H9 (cell line): ENCODE results near the gene NCKAP5L. TPM values are rescaled to one million over a fixed set of nuclear protein-coding genes. Genes with fewer than 3 reads are reported as not detected.

Source experiments
- DNase-seq: peaks from one replicate; pipeline ENCODE4 v3.0.0-alpha.2; 2017
- H2AFZ ChIP-seq: one replicate; pipeline ENCODE4 v1.6.1; 2013; ENCODE audit warnings: mild to moderate bottlenecking, low read length, control low read depth, moderate library complexity
- H2AK5ac ChIP-seq: 2 replicates; pipeline ENCODE4 v1.6.1; 2013; ENCODE audit warnings: low read length, control low read depth, mixed read lengths; ENCODE audit not compliant: insufficient read length
- H2BK120ac ChIP-seq: one replicate; pipeline ENCODE4 v1.6.1; 2013; ENCODE audit warnings: low read depth, mild to moderate bottlenecking, low read length, control low read depth, inconsistent platforms; ENCODE audit not compliant: poor library complexity, severe bottlenecking
- H2BK12ac ChIP-seq: 2 replicates; pipeline ENCODE4 v1.6.1; 2013; ENCODE audit warnings: low read length, control low read depth, mixed read lengths, low read depth; ENCODE audit not compliant: insufficient read length
- H2BK15ac ChIP-seq: 2 replicates; pipeline ENCODE4 v1.6.1; 2013; ENCODE audit warnings: low read depth, low read length, control low read depth
- H2BK20ac ChIP-seq: one replicate; pipeline ENCODE4 v1.6.1; 2013; ENCODE audit warnings: low read depth, mild to moderate bottlenecking, low read length, control low read depth, inconsistent platforms; ENCODE audit not compliant: poor library complexity, severe bottlenecking
- H2BK5ac ChIP-seq: 2 replicates; pipeline ENCODE4 v1.6.1; 2013; ENCODE audit warnings: low read length, control low read depth, mixed read lengths; ENCODE audit not compliant: insufficient read length
- H3K14ac ChIP-seq: 2 replicates; pipeline ENCODE4 v1.6.1; 2013; ENCODE audit warnings: low read length, control low read depth; ENCODE audit not compliant: insufficient read depth
- H3K18ac ChIP-seq: 2 replicates; pipeline ENCODE4 v1.6.1; 2013; ENCODE audit warnings: low read depth, mild to moderate bottlenecking, mixed read lengths, low read length, control low read depth; ENCODE audit not compliant: insufficient read length
- H3K23ac ChIP-seq: 2 replicates; pipeline ENCODE4 v1.6.1; 2013; ENCODE audit warnings: low read length, control low read depth, mixed read lengths, low read depth; ENCODE audit not compliant: insufficient read length
- H3K23me2 ChIP-seq: 2 replicates; pipeline ENCODE4 v1.6.1; 2013; ENCODE audit warnings: low read depth, mild to moderate bottlenecking, mixed read lengths, low read length, control low read depth; ENCODE audit not compliant: insufficient read length, poor library complexity, severe bottlenecking
- H3K27ac ChIP-seq: 2 replicates; pipeline ENCODE4 v1.5.1; 2013; ENCODE audit warnings: low read length, control low read depth, mixed read lengths, low read depth; ENCODE audit not compliant: insufficient read length
- H3K27me3 ChIP-seq: 2 replicates; pipeline ENCODE4 v1.6.1; 2013; ENCODE audit warnings: low read length, control low read depth, inconsistent platforms; ENCODE audit not compliant: insufficient read depth
- H3K4ac ChIP-seq: 2 replicates; pipeline ENCODE4 v1.6.1; 2013; ENCODE audit warnings: low read depth, mild to moderate bottlenecking, control low read depth, inconsistent platforms, low read length, moderate library complexity
- H3K4me1 ChIP-seq: 2 replicates; pipeline ENCODE4 v1.6.1; 2013; ENCODE audit warnings: low read length, control low read depth, inconsistent platforms; ENCODE audit not compliant: insufficient read depth
- H3K4me2 ChIP-seq: 2 replicates; pipeline ENCODE4 v1.6.1; 2013; ENCODE audit warnings: low read length, control low read depth, mixed read lengths; ENCODE audit not compliant: insufficient read length, insufficient read depth
- H3K56ac ChIP-seq: 2 replicates; pipeline ENCODE4 v1.6.1; 2013; ENCODE audit warnings: low read depth, mild to moderate bottlenecking, mixed read lengths, low read length, control low read depth; ENCODE audit not compliant: insufficient read length
- H3K79me1 ChIP-seq: 2 replicates; pipeline ENCODE4 v1.6.1; 2013; ENCODE audit warnings: low read depth, mild to moderate bottlenecking, moderate library complexity, low read length, control low read depth, inconsistent platforms; ENCODE audit not compliant: insufficient read depth, poor library complexity, severe bottlenecking
- H3K79me2 ChIP-seq: 2 replicates; pipeline ENCODE4 v1.6.1; 2013; ENCODE audit warnings: low read length, control low read depth, inconsistent platforms; ENCODE audit not compliant: insufficient read depth
- H3K9ac ChIP-seq: 2 replicates; pipeline ENCODE4 v1.6.1; 2013; ENCODE audit warnings: low read length, control low read depth, mixed read lengths; ENCODE audit not compliant: insufficient read length; ENCODE audit errors: extremely low read depth
- H3K9me3 ChIP-seq: one replicate; pipeline ENCODE4 v1.6.1; 2013; ENCODE audit warnings: low read depth, low read length, inconsistent platforms; ENCODE audit not compliant: control insufficient read depth
- H3T11ph ChIP-seq: one replicate; pipeline ENCODE4 v1.6.1; 2013; ENCODE audit warnings: mild to moderate bottlenecking, low read length, control low read depth, inconsistent platforms
- H4K20me1 ChIP-seq: one replicate; pipeline ENCODE4 v1.6.1; 2013; ENCODE audit not compliant: control insufficient read depth, insufficient read length, insufficient read depth
- H4K5ac ChIP-seq: 2 replicates; pipeline ENCODE4 v1.6.1; 2013; ENCODE audit warnings: low read depth, mild to moderate bottlenecking, mixed read lengths, low read length, control low read depth; ENCODE audit not compliant: insufficient read length
- H4K8ac ChIP-seq: replicated peaks from 2 replicates; pipeline ENCODE4 v1.6.1; 2013; ENCODE audit warnings: low read length, control low read depth, mixed read lengths, low read depth; ENCODE audit not compliant: insufficient read length
- H4K91ac ChIP-seq: 2 replicates; pipeline ENCODE4 v1.6.1; 2013; ENCODE audit warnings: low read depth, mild to moderate bottlenecking, moderate library complexity, mixed read lengths, low read length, control low read depth; ENCODE audit not compliant: insufficient read length
- H3K27ac Mint-ChIP-seq, 3 experiments: 2 replicates in 2 of 3; 3 replicates in 1 of 3; pipeline ENCODE4 v1.8.0; 2020 to 2021; ENCODE audit warnings: mixed read lengths in 3 of 3, mild to moderate bottlenecking in 1 of 3, moderate library complexity in 1 of 3
- H3K27me3 Mint-ChIP-seq: 2 replicates; pipeline ENCODE4 v1.8.0; 2021; ENCODE audit warnings: low read depth, mild to moderate bottlenecking, moderate library complexity, mixed read lengths
- H3K36me3 Mint-ChIP-seq, 3 experiments: 2 replicates in 2 of 3; 3 replicates in 1 of 3; pipeline ENCODE4 v1.8.0; 2020 to 2021; ENCODE audit warnings: low read depth in 3 of 3, mixed read lengths in 3 of 3; ENCODE audit not compliant: insufficient read depth in 1 of 3
- H3K4me1 Mint-ChIP-seq, 2 experiments: 2 replicates each; pipeline ENCODE4 v1.8.0; 2020; ENCODE audit warnings: mixed read lengths in 2 of 2
- H3K4me3 Mint-ChIP-seq, 2 experiments: 2 replicates in 1 of 2; 3 replicates in 1 of 2; pipeline ENCODE4 v1.8.0; 2020 to 2021; ENCODE audit warnings: mild to moderate bottlenecking in 2 of 2, mixed read lengths in 2 of 2, moderate library complexity in 1 of 2
- H3K9me3 Mint-ChIP-seq, 2 experiments: 2 replicates in 1 of 2; 3 replicates in 1 of 2; pipeline ENCODE4 v1.8.0; 2020; ENCODE audit warnings: mild to moderate bottlenecking in 2 of 2, mixed read lengths in 2 of 2, moderate library complexity in 1 of 2
- WGBS: extraction: QIAGEN DNeasy Blood & Tissue Kit; methylation state at CpG from one replicate; pipeline ENCODE4 v1.1.7; 2013; ENCODE audit warnings: missing lambda C conversion rate, low lambda C conversion rate, mixed read lengths; ENCODE audit not compliant: insufficient read length; ENCODE audit errors: extremely low coverage; 5-methylcytosine and 5-hydroxymethylcytosine counted together
- total RNA-seq: library from RNA; stranded (reverse); gene quantifications from 2 replicates; pipeline ENCODE4 v1.2.1, GENCODE V29; 2021
- TF ChIP-seq, protein P1 (sequence below): fragments of 200-600 bp; sonication (generic); conservative IDR thresholded peaks from 3 replicates; pipeline ENCODE4 v1.8.0; 2021; ENCODE audit warnings: antibody characterized with exemption, mild to moderate bottlenecking

The NCKAP5L gene
- total RNA-seq, 1 experiment from 2014 or later = 27.7 TPM

DNA sequence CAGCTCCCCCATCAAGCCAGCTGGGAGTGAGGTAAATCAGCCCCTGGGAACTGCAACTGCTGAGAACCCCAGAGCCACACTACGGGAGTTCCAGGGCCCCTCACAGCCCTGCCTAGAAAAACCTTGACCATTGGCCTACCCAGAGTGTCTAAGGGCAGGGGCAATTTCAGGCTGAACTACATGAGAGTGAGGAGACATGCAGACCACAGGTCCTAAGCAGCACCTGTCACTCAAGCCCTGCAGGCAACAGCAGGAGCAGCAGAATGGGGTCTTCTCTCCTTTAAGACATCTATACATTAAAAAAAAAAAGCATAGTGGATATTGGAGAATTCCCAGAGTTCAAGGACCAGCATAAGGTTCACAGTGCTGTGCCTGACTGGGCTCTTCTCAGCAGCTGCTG lies 4.9 kb downstream of the NCKAP5L start:
- H3K23me2 ChIP-seq = peaks cover 9% of the 10 kb centered on the region
- no peak overlapping the region for H3K14ac ChIP-seq
- no peak overlapping the region for H2AFZ ChIP-seq
- Mint-ChIP-seq H3K27ac (no peak overlapping the region), H3K4me3 (no peak overlapping the region), H3K4me1 (peaks cover 36 to 58% of the 10 kb centered on the region in 2 experiments), H3K27me3 (no peaks in the 10 kb centered on the region), H3K9me3 (no peaks in the 10 kb centered on the region), H3K36me3 (peaks cover 13 to 14% (median 14%) of the 10 kb centered on the region in 3 experiments)
- no peak overlapping the region for H2BK15ac ChIP-seq
- no CpG with 5 or more reads among the region's 1 CpG for WGBS
- no peak overlapping the region for H4K5ac ChIP-seq
- no peaks in the 10 kb centered on the region for H4K20me1 ChIP-seq
- H3K4ac ChIP-seq = no peak overlapping the region
- H3K27me3 ChIP-seq = no peaks in the 10 kb centered on the region
- H3K79me1 ChIP-seq = peaks cover 4% of the 10 kb centered on the region
- no peak overlapping the region for H3K56ac ChIP-seq
- H3K9ac ChIP-seq = no peak overlapping the region
- no peak overlapping the region for H2BK20ac ChIP-seq
- no peak overlapping the region for H4K91ac ChIP-seq
- H3K18ac ChIP-seq = no peak overlapping the region
- H2AK5ac ChIP-seq = no peak overlapping the region
- TF ChIP-seq, protein P1, sequence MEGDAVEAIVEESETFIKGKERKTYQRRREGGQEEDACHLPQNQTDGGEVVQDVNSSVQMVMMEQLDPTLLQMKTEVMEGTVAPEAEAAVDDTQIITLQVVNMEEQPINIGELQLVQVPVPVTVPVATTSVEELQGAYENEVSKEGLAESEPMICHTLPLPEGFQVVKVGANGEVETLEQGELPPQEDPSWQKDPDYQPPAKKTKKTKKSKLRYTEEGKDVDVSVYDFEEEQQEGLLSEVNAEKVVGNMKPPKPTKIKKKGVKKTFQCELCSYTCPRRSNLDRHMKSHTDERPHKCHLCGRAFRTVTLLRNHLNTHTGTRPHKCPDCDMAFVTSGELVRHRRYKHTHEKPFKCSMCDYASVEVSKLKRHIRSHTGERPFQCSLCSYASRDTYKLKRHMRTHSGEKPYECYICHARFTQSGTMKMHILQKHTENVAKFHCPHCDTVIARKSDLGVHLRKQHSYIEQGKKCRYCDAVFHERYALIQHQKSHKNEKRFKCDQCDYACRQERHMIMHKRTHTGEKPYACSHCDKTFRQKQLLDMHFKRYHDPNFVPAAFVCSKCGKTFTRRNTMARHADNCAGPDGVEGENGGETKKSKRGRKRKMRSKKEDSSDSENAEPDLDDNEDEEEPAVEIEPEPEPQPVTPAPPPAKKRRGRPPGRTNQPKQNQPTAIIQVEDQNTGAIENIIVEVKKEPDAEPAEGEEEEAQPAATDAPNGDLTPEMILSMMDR = no peak
- no peak for DNase-seq
- no peak overlapping the region for H4K8ac ChIP-seq
- H2BK5ac ChIP-seq = no peak overlapping the region
- H3K9me3 ChIP-seq = no peaks in the 10 kb centered on the region
- H3K4me2 ChIP-seq = no peak overlapping the region
- peaks cover 2% of the 10 kb centered on the region for H3K4me1 ChIP-seq
- H3K27ac ChIP-seq = no peak overlapping the region
- H3T11ph ChIP-seq = no peak overlapping the region
- H2BK120ac ChIP-seq = no peak overlapping the region
- no peak overlapping the region for H2BK12ac ChIP-seq
- no peak overlapping the region for H3K23ac ChIP-seq
- H3K79me2 ChIP-seq = peaks cover 2% of the 10 kb centered on the region; the same call in 1 of the 2 replicates
